Sigmoid colon (tissue), 4 donors: ENCODE data around the gene NHS.

Experiments used
- CTCF ChIP-seq, 4 experiments: fragments of 450-650 bp in 3 of 4; fragments of 200-600 bp in 1 of 4; IDR thresholded peaks; one replicate each; pipeline ENCODE4 v1.5.1; 2016 to 2019; ENCODE audit warnings: antibody characterized with exemption in 4 of 4, mild to moderate bottlenecking in 3 of 4, moderate library complexity in 2 of 4
- POLR2A ChIP-seq, 2 donors: fragments of 450-650 bp; IDR thresholded peaks; one replicate each; pipeline ENCODE4 v1.6.1; 2016; ENCODE audit warnings: antibody characterized with exemption in 2 of 2, mild to moderate bottlenecking in 2 of 2, moderate library complexity in 2 of 2
- POLR2AphosphoS5 ChIP-seq, 4 donors: sonication (generic); formaldehyde crosslinking; IDR thresholded peaks; one replicate each; pipeline ENCODE4 v1.6.1; 2017; ENCODE audit warnings: antibody characterized with exemption in 4 of 4

GRCh38 chrX:17697191-17697590 lies 322.2 kb downstream of the NHS start:
- TF ChIP-seq CTCF (IDR thresholded peaks at IDR 0.05) (no peak), POLR2AphosphoS5 (IDR thresholded peaks at IDR 0.05) (no peak), POLR2A (IDR thresholded peaks at IDR 0.05) (no peak)
